Motor neuron (in vitro differentiated cells): Measurements from ENCODE around the gene C2CD4A. TPM values are rescaled to one million over a fixed set of nuclear protein-coding genes. Genes with fewer than 3 reads are reported as not detected.
A peak's percentile ranks its signal among the peaks of the same experiment; 100 is the strongest.

Experiments used
- ATAC-seq, 8 experiments: fragments of 200-7000 bp; cut with Tn5 transposase; replicated peaks in 6 of 8; 2 replicates each; pipeline ENCODE4 v1.8.0; 2021; ENCODE audit warnings: mild to moderate bottlenecking in 8 of 8, moderate library complexity in 8 of 8
- H3K27ac ChIP-seq, 2 donors: fragments of 250-450 bp; sonication (Bioruptor Pico); 2 replicates each; pipeline ENCODE4 v1.9.0; 2021; ENCODE audit warnings: antibody characterized with exemption in 2 of 2, mild to moderate bottlenecking in 2 of 2, moderate library complexity in 1 of 2
- H3K4me1 ChIP-seq, 2 donors: fragments of 250-450 bp; sonication (Bioruptor Pico); replicated peaks in 1 of 2; 2 replicates each; pipeline ENCODE4 v1.6.1; 2021; ENCODE audit warnings: antibody characterized with exemption in 2 of 2, mild to moderate bottlenecking in 2 of 2, moderate library complexity in 1 of 2
- H3K4me3 ChIP-seq, 5 donors: fragments of 250-450 bp; sonication (Bioruptor Pico); 2 replicates each; pipeline ENCODE4 v1.9.0; 2021; ENCODE audit warnings: antibody characterized with exemption in 5 of 5, mild to moderate bottlenecking in 5 of 5, moderate library complexity in 4 of 5
- WGBS, 10 experiments: fragments of 450-650 bp; shearing (Covaris generic); methylation state at CpG; one replicate each; pipeline ENCODE4 v1.0.0; 2022; 5-methylcytosine and 5-hydroxymethylcytosine counted together
- in situ Hi-C, 9 experiments: fragments of 400-800 bp; cut with MboI; loops; one replicate each; pipeline ENCODE4 v1.15.0; 2021; ENCODE audit warnings: low sequenced_read_pairs in 9 of 9, low pct_unique_long_range_greater_than_20kb in 2 of 9; ENCODE audit not compliant: unreplicated experiment in 9 of 9
- total RNA-seq, 8 experiments: library from RNA; unstranded; fragments of 300-600 nt; gene quantifications; 2 replicates each; pipeline versions ENCODE4 v1.2.3 to v1.2.4, GENCODE V29; 2022

C2CD4A gene
- total RNA-seq, 8 experiments from 2014 or later = 0.11 to 80.3 (median 5.6) TPM; not detected in 2

GRCh38 chr15:62089616-62090015 is 22.8 kb downstream of the C2CD4A start:
- 62 to 100% (median 84%) methylated on average over 1 to 2 of the region's 2 CpGs for WGBS, 10 experiments
- H3K4me3 ChIP-seq = no peak overlapping the region
- in situ Hi-C loops = no loop called here

GRCh38 chr15:62090988-62091387 is 24.2 kb downstream of the C2CD4A start:
- 12 to 100% (median 77%) methylated on average over 2 to 7 of the region's 7 CpGs; no CpG with 5 or more reads in 1 of the 10 experiments for WGBS, 10 experiments
- Histone ChIP-seq H3K4me1 (peaks cover 0 to 4% of the 10 kb centered on the region in 2 donors), H3K4me3 (no peak overlapping the region), H3K27ac (no peak overlapping the region)
- no peak for ATAC-seq
- in situ Hi-C loops = no loop called here

More at GRCh38 chr15:62089616-62090015, 22.8 kb downstream of the C2CD4A start:
- ATAC-seq = no peak
- H3K27ac ChIP-seq = no peak overlapping the region
- peaks cover 0 to 9% of the 10 kb centered on the region in 2 donors for H3K4me1 ChIP-seq

GRCh38 chr15:62093809-62094208 is 27.0 kb downstream of the C2CD4A start:
- 52 to 86% (median 74%) methylated on average over 1 to 5 of the region's 5 CpGs; no CpG with 5 or more reads in 1 of the 10 experiments for WGBS, 10 experiments
- in situ Hi-C loops = no loop called here
- Histone ChIP-seq H3K4me3 (no peak overlapping the region), H3K4me1 (no peaks in the 10 kb centered on the region), H3K27ac (no peak overlapping the region)
- peak in 3 of 8 experiments; percentile 53 to 67 (median 59) for ATAC-seq

DNA sequence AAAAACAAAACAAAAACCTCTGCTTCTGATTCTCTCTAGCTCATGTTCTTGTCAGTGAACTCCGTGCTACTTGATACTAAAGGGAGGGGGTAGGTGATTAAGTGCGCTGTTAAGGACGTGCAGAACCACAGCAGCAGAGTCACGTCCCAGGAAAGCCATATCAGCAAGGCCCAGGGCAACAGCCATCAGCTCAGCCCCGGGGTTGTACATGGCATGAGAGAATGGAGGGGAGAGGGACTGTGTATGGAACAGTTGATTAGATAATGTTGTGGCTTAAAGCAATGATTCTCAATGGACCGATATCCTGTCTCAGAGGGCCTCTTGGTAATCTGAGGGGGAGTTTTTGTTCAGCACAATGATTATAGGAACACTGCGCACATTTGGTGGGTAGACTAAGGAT is 27.6 kb downstream of the C2CD4A start:
- WGBS, 10 experiments = 64 to 100% (median 80%) methylated on average over 1 to 5 of the region's 7 CpGs; no CpG with 5 or more reads in 2 of the 10 experiments
- ATAC-seq = peak in 1 of 8 experiments; percentile 32
- H3K27ac ChIP-seq = no peak overlapping the region
- no peak overlapping the region for H3K4me3 ChIP-seq
- in situ Hi-C loops = no loop called here
- no peaks in the 10 kb centered on the region for H3K4me1 ChIP-seq

- in situ Hi-C loops = no loop called here
- H3K27ac ChIP-seq = no peak overlapping the region
- no peaks in the 10 kb centered on the region for H3K4me1 ChIP-seq
- WGBS, 10 experiments = 2 to 87% (median 66%) methylated on average over 2 to 7 of the region's 7 CpGs; no CpG with 5 or more reads in 1 of the 10 experiments
- peak in 4 of 8 experiments; percentile 74 to 94 (median 88) for ATAC-seq
- no peak overlapping the region for H3K4me3 ChIP-seq
These were observed 32.4 kb downstream of the C2CD4A start for GRCh38 chr15:62099094-62099601.

- no peak for ATAC-seq
- WGBS, 10 experiments = 19 to 100% (median 62%) methylated on average over 1 to 5 of the region's 7 CpGs; no CpG with 5 or more reads in 2 of the 10 experiments
- H3K27ac ChIP-seq = no peak overlapping the region
- H3K4me1 ChIP-seq = no peaks in the 10 kb centered on the region
- in situ Hi-C loops = no loop called here
- H3K4me3 ChIP-seq = no peak overlapping the region
These were observed 36.7 kb downstream of the C2CD4A start for GRCh38 chr15:62103431-62103830.

DNA sequence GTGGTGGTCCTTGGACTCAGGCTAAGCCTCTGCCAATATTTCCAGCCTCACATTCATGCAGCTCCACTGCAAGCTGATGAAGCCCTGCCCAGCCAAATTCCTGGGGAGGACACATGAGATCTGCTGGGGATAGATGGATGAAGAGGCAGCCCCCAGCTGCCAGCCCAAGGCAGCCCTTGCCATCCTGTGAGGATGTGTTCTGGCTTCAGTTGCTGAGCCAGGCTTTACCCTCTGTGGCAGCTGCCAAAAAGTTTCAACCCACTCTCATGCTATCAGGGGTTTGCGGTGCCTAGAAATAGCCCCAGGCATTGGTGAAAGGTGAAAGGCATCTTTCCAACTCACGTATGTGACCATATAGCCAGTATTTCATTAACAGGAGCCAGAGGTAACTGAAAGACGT is 37.6 kb downstream of the C2CD4A start:
- 21 to 100% (median 64%) methylated on average over 1 to 3 of the region's 3 CpGs; no CpG with 5 or more reads in 2 of the 10 experiments for WGBS, 10 experiments
- in situ Hi-C loops = no loop called here
- Histone ChIP-seq H3K4me1 (no peaks in the 10 kb centered on the region), H3K4me3 (no peak overlapping the region), H3K27ac (no peak overlapping the region)
- ATAC-seq = no peak

- in situ Hi-C loops = no loop called here
- 29 to 100% (median 79%) methylated on average over 1 to 5 of the region's 5 CpGs; no CpG with 5 or more reads in 1 of the 10 experiments for WGBS, 10 experiments
- ATAC-seq = no peak
- Histone ChIP-seq H3K4me1 (peaks cover under 1% of the 10 kb centered on the region in 2 donors), H3K27ac (no peak overlapping the region), H3K4me3 (no peak overlapping the region)
These were observed 38.1 kb downstream of the C2CD4A start for GRCh38 chr15:62104846-62105245.

DNA sequence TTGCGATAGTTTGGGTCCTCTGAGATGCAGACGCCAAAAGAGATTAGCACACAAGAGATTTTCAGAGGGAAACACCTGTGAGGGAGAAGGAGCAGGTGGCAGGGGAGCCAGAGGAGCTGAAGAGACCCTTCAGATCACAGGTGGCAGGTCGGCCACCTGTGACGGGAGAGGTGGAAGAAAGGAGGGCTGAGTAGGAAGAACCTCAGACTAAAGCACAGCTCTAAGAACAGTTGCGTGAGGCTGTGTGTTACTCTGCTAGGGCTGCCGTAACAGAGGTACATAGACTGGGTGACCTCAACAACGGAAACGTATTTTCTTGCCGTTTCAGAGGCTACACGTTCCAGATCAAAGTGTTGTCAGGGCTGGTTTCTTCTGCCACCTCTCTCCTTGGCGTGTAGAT is 38.5 kb downstream of the C2CD4A start:
- no peak for ATAC-seq
- Histone ChIP-seq H3K27ac (no peak overlapping the region), H3K4me3 (no peak overlapping the region), H3K4me1 (peaks cover 5% of the 10 kb centered on the region in 2 donors)
- 86 to 100% (median 93%) methylated on average over 2 to 11 of the region's 11 CpGs; no CpG with 5 or more reads in 1 of the 10 experiments for WGBS, 10 experiments
- in situ Hi-C loops = no loop called here

DNA sequence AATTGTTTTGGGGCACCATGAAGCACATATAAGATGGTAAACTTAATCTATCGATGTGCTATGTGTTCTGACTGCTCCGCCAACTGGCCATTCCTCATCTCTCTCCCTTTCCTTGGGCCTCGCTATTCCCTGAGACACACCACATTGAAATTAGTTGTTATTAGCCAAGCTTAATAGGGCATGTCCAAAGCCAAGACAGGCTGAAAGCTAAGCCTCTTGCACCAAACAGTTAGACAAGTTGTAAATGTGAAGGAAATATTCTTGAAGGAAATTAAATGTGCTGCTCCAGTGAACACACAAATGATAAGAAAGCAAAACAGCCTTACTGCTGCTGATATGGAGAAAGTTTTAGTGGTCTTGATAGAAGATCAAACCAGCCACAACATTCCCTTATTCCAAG is 39.3 kb downstream of the C2CD4A start:
- in situ Hi-C loops = no loop called here
- Histone ChIP-seq H3K27ac (no peak overlapping the region), H3K4me3 (no peak overlapping the region), H3K4me1 (peaks cover 9 to 13% of the 10 kb centered on the region in 2 donors)
- 90 to 100% (median 100%) methylated on average over 1 to 3 of the region's 3 CpGs; no CpG with 5 or more reads in 2 of the 10 experiments for WGBS, 10 experiments
- ATAC-seq = no peak

GRCh38 chr15:62107571-62108121 is 40.9 kb downstream of the C2CD4A start:
- no peak overlapping the region for H3K27ac ChIP-seq
- 50 to 94% (median 83%) methylated on average over 2 of the region's 2 CpGs; no CpG with 5 or more reads in 3 of the 10 experiments for WGBS, 10 experiments
- peak in 2 of 8 experiments; percentile 25 to 35 for ATAC-seq

GRCh38 chr15:62108411-62108810 is 41.6 kb downstream of the C2CD4A start:
- ATAC-seq = no peak
- no peak overlapping the region for H3K4me3 ChIP-seq
- no peak overlapping the region for H3K27ac ChIP-seq
- peaks cover 9 to 14% of the 10 kb centered on the region in 2 donors for H3K4me1 ChIP-seq
- WGBS, 10 experiments = 54 to 88% (median 67%) methylated on average over 1 to 2 of the region's 2 CpGs; no CpG with 5 or more reads in 3 of the 10 experiments
- in situ Hi-C loops = no loop called here

More at GRCh38 chr15:62107571-62108121, 40.9 kb downstream of the C2CD4A start:
- Histone ChIP-seq H3K4me3 (no peak overlapping the region), H3K4me1 (peaks cover 9 to 14% of the 10 kb centered on the region in 2 donors)
- in situ Hi-C loops = no loop called here

- H3K4me3 ChIP-seq = no peak overlapping the region
- WGBS, 10 experiments = 0 to 100% (median 100%) methylated on average over 1 of the region's 1 CpG; no CpG with 5 or more reads in 5 of the 10 experiments
- peaks cover 9 to 14% of the 10 kb centered on the region in 2 donors for H3K4me1 ChIP-seq
- in situ Hi-C loops = no loop called here
- H3K27ac ChIP-seq = no peak overlapping the region
- peak in 3 of 8 experiments; percentile 3 to 73 (median 10) for ATAC-seq
These were observed 42.7 kb downstream of the C2CD4A start for GRCh38 chr15:62109437-62109836.
